ENCODE data around the gene PPP1R14B. TPM values are rescaled to one million over a fixed set of nuclear protein-coding genes. Genes with fewer than 3 reads are reported as not detected.
A peak's percentile ranks its signal among the peaks of the same experiment; 100 is the strongest.

Gene PPP1R14B
- total RNA-seq, 1 donor from 2014 or later = 95.0 TPM

DNA sequence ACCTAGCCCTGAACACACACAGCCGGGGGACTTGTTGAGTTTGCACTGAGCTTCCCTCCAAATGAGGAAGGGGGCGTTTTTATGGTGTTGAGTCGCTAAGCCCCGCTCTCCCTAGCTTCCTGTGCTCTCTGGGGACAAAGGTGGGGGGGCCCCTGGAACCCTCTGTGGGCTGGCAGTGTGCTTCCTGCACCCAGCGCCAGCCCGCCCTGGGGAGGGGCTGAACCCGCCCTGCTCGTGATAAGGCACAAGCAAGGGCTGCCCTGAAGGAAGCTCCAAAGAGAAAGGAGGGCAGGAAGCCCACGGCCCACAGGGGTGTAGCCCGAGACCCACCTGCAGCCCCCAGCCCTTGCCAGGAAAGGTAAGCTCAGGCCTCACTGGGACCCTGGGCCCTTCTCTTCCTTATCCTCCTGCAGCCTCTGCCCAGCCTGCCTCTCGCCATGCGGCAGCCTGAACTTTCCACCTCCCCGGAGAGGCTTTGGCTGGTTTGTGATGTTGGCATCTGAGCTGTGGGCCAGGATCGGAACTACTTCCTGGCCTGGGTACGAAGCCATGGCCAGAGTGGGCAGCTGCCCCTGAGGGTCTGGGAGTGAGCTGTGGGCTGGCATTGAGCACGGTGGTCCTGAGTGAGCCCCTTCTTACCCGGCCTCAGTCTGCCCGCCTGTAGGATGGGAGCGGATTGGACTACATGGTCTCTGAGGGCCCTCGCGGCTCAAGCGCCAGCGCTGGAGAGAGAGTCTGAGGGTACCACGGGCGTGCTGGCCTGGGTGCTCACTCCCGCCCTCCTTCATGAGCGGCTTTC, 40.1 kb downstream of the PPP1R14B start, which contains the start of gene FERMT3:
Gene FERMT3, plus strand, starts transcription at position 265 of the 799 bp plus-strand sequence. CDS start 644 bp downstream, outside the sequence.
- H3K4me1 ChIP-seq (ENCODE audit: control insufficient read depth in 3 of 3, insufficient read depth in 3 of 3, low read length in 3 of 3) = peaks cover 17 to 43% (median 37%) of the 10 kb centered on the region in 3 donors

DNA sequence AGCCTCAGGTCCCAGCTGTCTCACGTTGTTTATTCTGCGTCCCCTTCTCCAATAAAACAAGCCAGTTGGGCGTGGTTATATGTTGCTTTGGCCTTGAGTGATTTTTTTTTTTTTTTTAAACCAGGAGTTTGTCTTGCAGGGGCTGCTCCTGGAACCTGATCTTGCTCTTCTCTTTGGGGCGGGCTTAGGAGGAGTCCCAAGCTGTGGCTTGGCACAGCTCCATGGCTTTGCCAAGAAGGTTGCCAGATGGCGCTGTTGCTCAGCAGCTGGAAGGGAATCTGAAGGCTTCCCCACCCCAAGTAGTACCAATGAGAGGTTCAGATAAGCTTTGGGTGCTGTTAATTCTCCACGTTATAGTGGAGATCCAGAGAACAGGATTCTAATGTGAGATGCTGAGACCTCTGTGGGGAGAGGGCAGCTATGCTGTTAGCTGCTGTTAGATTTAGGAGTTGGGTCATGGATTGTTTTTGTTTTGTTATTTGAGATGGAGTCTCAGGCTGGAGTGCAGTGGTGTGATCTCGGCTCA, 42.2 kb downstream of the PPP1R14B start:
- H3K4me1 ChIP-seq (ENCODE audit: control insufficient read depth in 3 of 3, insufficient read depth in 3 of 3, low read length in 3 of 3) = peaks cover 17 to 43% (median 37%) of the 10 kb centered on the region in 3 donors
- H3K27me3 ChIP-seq (ENCODE audit: control insufficient read depth in 3 of 3, insufficient read depth in 3 of 3, low read length in 3 of 3) = no peaks in the 10 kb centered on the region
- peak overlapping the region in 1 of 3 donors; percentile 8 for H3K9ac ChIP-seq (ENCODE audit: low read depth in 1 of 3, low read length in 3 of 3)
- no peak overlapping the region for H3K27ac ChIP-seq (ENCODE audit: low read depth, low read length)
- H3K36me3 ChIP-seq (ENCODE audit: control insufficient read depth in 3 of 3, insufficient read depth in 3 of 3, low read length in 3 of 3) = peaks cover 41 to 49% (median 49%) of the 10 kb centered on the region in 3 donors
- no peaks in the 10 kb centered on the region for H3K9me3 ChIP-seq (ENCODE audit: control insufficient read depth in 3 of 3, low read length in 3 of 3)
- H3K4me3 ChIP-seq (ENCODE audit: low read length in 3 of 3) = no peak overlapping the region

More for the DNA sequence above, 40.1 kb downstream of the PPP1R14B start, which contains the start of gene FERMT3:
- H3K27ac ChIP-seq (ENCODE audit: low read depth, low read length) = peak within 1 kb of the TSS; percentile 83
- H3K36me3 ChIP-seq (ENCODE audit: control insufficient read depth in 3 of 3, insufficient read depth in 3 of 3, low read length in 3 of 3) = peaks cover 24 to 32% (median 30%) of the 10 kb centered on the region in 3 donors
- peak within 1 kb of the TSS; percentile 62 to 77 (median 75) for H3K9ac ChIP-seq (ENCODE audit: low read depth in 1 of 3, low read length in 3 of 3)
- H3K27me3 ChIP-seq (ENCODE audit: control insufficient read depth in 3 of 3, insufficient read depth in 3 of 3, low read length in 3 of 3) = no peaks in the 10 kb centered on the region
- peak within 1 kb of the TSS; percentile 52 to 67 (median 65) for H3K4me3 ChIP-seq (ENCODE audit: low read length in 3 of 3)
- H3K9me3 ChIP-seq (ENCODE audit: control insufficient read depth in 3 of 3, low read length in 3 of 3) = no peaks in the 10 kb centered on the region

DNA sequence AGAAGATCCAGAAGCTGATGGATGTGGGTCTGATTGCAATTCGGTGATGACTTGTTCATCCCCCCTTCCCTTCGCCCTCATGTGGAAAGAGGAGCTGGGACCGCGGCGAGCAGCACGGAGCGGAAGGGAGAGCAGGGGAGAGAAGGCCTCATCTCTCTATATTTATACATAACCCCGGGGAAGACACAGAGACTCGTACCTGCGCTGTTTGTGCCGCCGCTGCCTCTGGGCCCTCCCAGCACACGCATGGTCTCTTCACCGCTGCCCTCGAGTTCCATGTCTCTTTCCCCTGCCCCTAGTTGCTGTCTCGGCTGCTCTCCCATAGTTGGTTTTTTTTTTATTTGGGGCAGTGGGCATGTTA, 42.7 kb downstream of the PPP1R14B start:
- Histone ChIP-seq H3K9me3 (ENCODE audit: control insufficient read depth in 3 of 3, low read length in 3 of 3) (no peaks in the 10 kb centered on the region), H3K36me3 (ENCODE audit: control insufficient read depth in 3 of 3, insufficient read depth in 3 of 3, low read length in 3 of 3) (peaks cover 41 to 49% (median 49%) of the 10 kb centered on the region in 3 donors), H3K27me3 (ENCODE audit: control insufficient read depth in 3 of 3, insufficient read depth in 3 of 3, low read length in 3 of 3) (no peaks in the 10 kb centered on the region), H3K27ac (ENCODE audit: low read depth, low read length) (no peak overlapping the region), H3K4me1 (ENCODE audit: control insufficient read depth in 3 of 3, insufficient read depth in 3 of 3, low read length in 3 of 3) (peaks cover 17 to 43% (median 37%) of the 10 kb centered on the region in 3 donors), H3K9ac (ENCODE audit: low read depth in 1 of 3, low read length in 3 of 3) (peak overlapping the region in 1 of 3 donors; percentile 8), H3K4me3 (ENCODE audit: low read length in 3 of 3) (no peak overlapping the region)

DNA sequence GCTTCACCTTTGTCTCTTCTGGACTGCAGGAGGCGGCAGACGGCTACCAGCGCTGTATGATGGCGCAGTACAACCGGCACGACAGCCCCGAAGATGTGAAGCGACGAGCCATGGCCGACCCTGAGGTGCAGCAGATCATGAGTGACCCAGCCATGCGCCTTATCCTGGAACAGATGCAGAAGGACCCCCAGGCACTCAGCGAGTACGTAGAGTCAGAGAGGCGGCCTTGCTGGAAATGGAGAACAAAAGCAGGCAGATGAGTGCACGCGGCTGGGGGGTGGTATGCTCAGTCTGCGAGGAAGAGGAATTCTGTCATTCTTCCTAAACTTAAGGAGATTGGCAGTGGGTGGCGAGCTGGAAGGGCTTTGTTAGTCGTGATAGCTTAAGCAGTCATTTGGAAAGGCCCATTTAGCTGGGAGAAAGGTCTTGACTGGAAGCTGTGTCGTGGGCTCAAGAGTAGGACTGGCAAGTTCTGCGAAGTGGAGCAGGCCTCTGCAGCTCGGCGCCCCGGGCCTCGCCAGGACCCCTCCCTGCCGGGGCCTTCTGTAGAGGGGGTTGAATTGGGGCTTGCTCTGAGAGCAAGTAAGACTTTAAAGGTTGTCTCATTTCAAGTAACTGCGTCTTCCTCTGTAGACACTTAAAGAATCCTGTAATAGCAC, 43.2 kb downstream of the PPP1R14B start:
- no peaks in the 10 kb centered on the region for H3K9me3 ChIP-seq (ENCODE audit: control insufficient read depth in 3 of 3, low read length in 3 of 3)
- H3K27ac ChIP-seq (ENCODE audit: low read depth, low read length) = no peak overlapping the region
- no peak overlapping the region for H3K4me3 ChIP-seq (ENCODE audit: low read length in 3 of 3)
- peaks cover 17 to 41% (median 32%) of the 10 kb centered on the region in 3 donors for H3K4me1 ChIP-seq (ENCODE audit: control insufficient read depth in 3 of 3, insufficient read depth in 3 of 3, low read length in 3 of 3)
- H3K27me3 ChIP-seq (ENCODE audit: control insufficient read depth in 3 of 3, insufficient read depth in 3 of 3, low read length in 3 of 3) = no peaks in the 10 kb centered on the region
- H3K36me3 ChIP-seq (ENCODE audit: control insufficient read depth in 3 of 3, insufficient read depth in 3 of 3, low read length in 3 of 3) = peaks cover 41 to 52% (median 51%) of the 10 kb centered on the region in 3 donors
- no peak overlapping the region for H3K9ac ChIP-seq (ENCODE audit: low read depth in 1 of 3, low read length in 3 of 3)

DNA sequence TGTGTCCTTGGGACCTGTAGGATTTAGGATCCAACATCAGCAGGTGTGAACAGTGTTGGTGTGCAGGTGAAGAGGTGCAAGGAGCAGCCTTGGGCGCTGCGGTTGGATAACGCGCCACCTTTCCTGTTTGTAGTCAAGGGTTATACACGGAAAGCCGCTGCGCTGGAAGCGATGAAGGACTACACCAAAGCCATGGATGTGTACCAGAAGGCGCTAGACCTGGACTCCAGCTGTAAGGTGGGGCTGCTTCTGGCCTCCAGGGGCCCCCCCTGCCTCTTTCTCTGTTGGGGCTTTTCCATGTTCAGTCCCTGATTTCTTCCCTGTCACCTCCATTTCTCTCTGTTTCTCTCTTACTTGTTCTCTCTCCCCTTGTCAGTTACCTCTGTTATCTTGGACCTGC, 43.8 kb downstream of the PPP1R14B start:
- Histone ChIP-seq H3K9ac (ENCODE audit: low read depth in 1 of 3, low read length in 3 of 3) (peak overlapping the region in 1 of 3 donors; percentile 0), H3K27ac (ENCODE audit: low read depth, low read length) (no peak overlapping the region), H3K4me1 (ENCODE audit: control insufficient read depth in 3 of 3, insufficient read depth in 3 of 3, low read length in 3 of 3) (peaks cover 17 to 38% (median 31%) of the 10 kb centered on the region in 3 donors), H3K9me3 (ENCODE audit: control insufficient read depth in 3 of 3, low read length in 3 of 3) (no peaks in the 10 kb centered on the region), H3K27me3 (ENCODE audit: control insufficient read depth in 3 of 3, insufficient read depth in 3 of 3, low read length in 3 of 3) (no peaks in the 10 kb centered on the region), H3K4me3 (ENCODE audit: low read length in 3 of 3) (no peak overlapping the region), H3K36me3 (ENCODE audit: control insufficient read depth in 3 of 3, insufficient read depth in 3 of 3, low read length in 3 of 3) (peaks cover 44 to 57% (median 57%) of the 10 kb centered on the region in 3 donors)

DNA sequence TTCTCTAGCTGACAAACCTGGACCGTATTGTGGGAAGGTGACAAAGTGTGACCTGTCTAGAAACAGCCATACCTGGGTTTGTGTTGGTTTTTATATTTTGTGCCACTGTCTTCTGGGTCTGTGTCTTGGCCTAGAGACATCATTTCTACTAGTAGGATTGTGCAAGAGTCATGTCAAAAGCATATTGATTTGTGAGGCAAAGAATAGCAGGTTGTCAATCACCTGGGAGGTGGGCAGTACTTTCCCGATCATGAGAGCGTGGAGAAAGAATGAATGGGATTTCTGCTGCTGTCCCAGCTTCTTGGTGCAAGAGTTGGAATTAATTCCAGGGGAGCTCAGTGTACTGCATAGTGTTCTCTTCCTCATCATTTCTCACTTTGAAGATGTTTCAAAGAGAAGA, 45.2 kb downstream of the PPP1R14B start:
- Histone ChIP-seq H3K36me3 (ENCODE audit: control insufficient read depth in 3 of 3, insufficient read depth in 3 of 3, low read length in 3 of 3) (peaks cover 59 to 69% (median 67%) of the 10 kb centered on the region in 3 donors), H3K9ac (ENCODE audit: low read depth in 1 of 3, low read length in 3 of 3) (no peak overlapping the region), H3K27ac (ENCODE audit: low read depth, low read length) (no peak overlapping the region), H3K9me3 (ENCODE audit: control insufficient read depth in 3 of 3, low read length in 3 of 3) (no peaks in the 10 kb centered on the region), H3K4me1 (ENCODE audit: control insufficient read depth in 3 of 3, insufficient read depth in 3 of 3, low read length in 3 of 3) (peaks cover 12 to 25% (median 25%) of the 10 kb centered on the region in 3 donors), H3K27me3 (ENCODE audit: control insufficient read depth in 3 of 3, insufficient read depth in 3 of 3, low read length in 3 of 3) (no peaks in the 10 kb centered on the region), H3K4me3 (ENCODE audit: low read length in 3 of 3) (no peak overlapping the region)

DNA sequence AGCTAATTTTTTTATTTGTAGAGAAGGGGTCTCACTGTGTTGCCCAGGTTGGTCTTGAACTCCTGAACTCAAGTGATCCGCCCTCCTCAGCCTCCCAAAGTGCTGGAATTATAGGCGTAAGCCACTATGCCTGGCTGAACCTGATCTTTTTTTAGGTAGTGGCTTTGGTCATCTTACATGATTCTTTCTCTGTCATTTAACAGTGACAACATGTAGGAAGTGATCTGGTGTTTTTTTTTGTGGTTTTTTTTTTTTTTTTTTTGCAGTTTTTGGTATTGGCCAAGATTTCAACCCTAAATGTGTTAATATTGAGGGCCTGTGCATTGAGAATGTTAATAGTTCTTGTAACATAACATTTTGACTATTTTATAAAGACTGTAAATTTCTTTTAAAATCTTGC, 48.2 kb downstream of the PPP1R14B start:
- no peak overlapping the region for H3K27ac ChIP-seq (ENCODE audit: low read depth, low read length)
- H3K4me3 ChIP-seq (ENCODE audit: low read length in 3 of 3) = no peak overlapping the region
- no peak overlapping the region for H3K9ac ChIP-seq (ENCODE audit: low read depth in 1 of 3, low read length in 3 of 3)
- no peaks in the 10 kb centered on the region for H3K27me3 ChIP-seq (ENCODE audit: control insufficient read depth in 3 of 3, insufficient read depth in 3 of 3, low read length in 3 of 3)
- no peaks in the 10 kb centered on the region for H3K9me3 ChIP-seq (ENCODE audit: control insufficient read depth in 3 of 3, low read length in 3 of 3)
- peaks cover 2 to 8% (median 6%) of the 10 kb centered on the region in 3 donors for H3K4me1 ChIP-seq (ENCODE audit: control insufficient read depth in 3 of 3, insufficient read depth in 3 of 3, low read length in 3 of 3)
- H3K36me3 ChIP-seq (ENCODE audit: control insufficient read depth in 3 of 3, insufficient read depth in 3 of 3, low read length in 3 of 3) = peaks cover 76 to 85% (median 84%) of the 10 kb centered on the region in 3 donors

DNA sequence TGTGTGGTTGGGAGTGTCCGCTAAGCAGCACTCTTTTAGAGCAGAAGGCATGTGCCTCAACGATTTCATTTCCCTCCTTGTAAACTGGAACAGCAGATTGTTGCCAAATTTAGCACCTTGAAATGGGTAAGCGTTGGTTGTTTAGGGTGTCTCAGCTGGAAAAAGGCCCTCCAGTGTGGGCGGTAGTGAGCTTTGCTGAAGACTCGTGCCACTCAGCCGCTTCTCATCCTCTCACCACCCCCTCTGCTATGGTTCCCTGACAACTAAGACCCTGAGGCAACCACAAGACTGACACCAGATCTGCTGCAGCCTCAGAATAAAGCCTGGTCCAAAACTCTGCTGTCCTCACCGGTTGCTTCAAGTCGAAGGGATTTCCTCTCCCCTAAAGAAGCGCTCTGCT, 50.1 kb downstream of the PPP1R14B start:
- no peak overlapping the region for H3K27ac ChIP-seq (ENCODE audit: low read depth, low read length)
- no peaks in the 10 kb centered on the region for H3K4me1 ChIP-seq (ENCODE audit: control insufficient read depth in 3 of 3, insufficient read depth in 3 of 3, low read length in 3 of 3)
- H3K9ac ChIP-seq (ENCODE audit: low read depth in 1 of 3, low read length in 3 of 3) = no peak overlapping the region
- H3K9me3 ChIP-seq (ENCODE audit: control insufficient read depth in 3 of 3, low read length in 3 of 3) = no peaks in the 10 kb centered on the region
- H3K36me3 ChIP-seq (ENCODE audit: control insufficient read depth in 3 of 3, insufficient read depth in 3 of 3, low read length in 3 of 3) = peaks cover 71 to 83% (median 77%) of the 10 kb centered on the region in 3 donors
- no peaks in the 10 kb centered on the region for H3K27me3 ChIP-seq (ENCODE audit: control insufficient read depth in 3 of 3, insufficient read depth in 3 of 3, low read length in 3 of 3)
- H3K4me3 ChIP-seq (ENCODE audit: low read length in 3 of 3) = no peak overlapping the region
